T follicular helper cell (primary cell): ENCODE results near the gene MAIP1.
"Not testable (repeated sequence)": the region's sequence is repeated elsewhere in the genome, so short reads cannot be mapped to it uniquely, and the experiment has no call there.

Source experiments
- DNase-seq: peaks from one replicate; pipeline ENCODE4 v3.0.0-alpha.2; 2020; ENCODE audit warnings: low read depth
- total RNA-seq, 2 experiments: gene quantifications; one replicate each; lab custom pipeline; 2026; lab: John Stamatoyannopoulos, UW

Gene MAIP1, protein sequence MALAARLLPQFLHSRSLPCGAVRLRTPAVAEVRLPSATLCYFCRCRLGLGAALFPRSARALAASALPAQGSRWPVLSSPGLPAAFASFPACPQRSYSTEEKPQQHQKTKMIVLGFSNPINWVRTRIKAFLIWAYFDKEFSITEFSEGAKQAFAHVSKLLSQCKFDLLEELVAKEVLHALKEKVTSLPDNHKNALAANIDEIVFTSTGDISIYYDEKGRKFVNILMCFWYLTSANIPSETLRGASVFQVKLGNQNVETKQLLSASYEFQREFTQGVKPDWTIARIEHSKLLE
- 11.1 to 28.9 reads per million in 2 experiments for total RNA-seq

GRCh38 chr2:199955339-199956061, at the start of gene MAIP1, which contains the start of gene TYW5:
Gene MAIP1, plus strand, starts transcription at chr2:199955582. Its CDS starts 217 bp downstream, at chr2:199955799.
Gene TYW5, minus strand, starts transcription at chr2:199955491. Its CDS starts 21 bp downstream, at chr2:199955470.
- peak; percentile 62 for DNase-seq

- DNase-seq: no peak
Measured at GRCh38 chr2:199907008-199907714, 48.2 kb upstream of the MAIP1 start.

DNA sequence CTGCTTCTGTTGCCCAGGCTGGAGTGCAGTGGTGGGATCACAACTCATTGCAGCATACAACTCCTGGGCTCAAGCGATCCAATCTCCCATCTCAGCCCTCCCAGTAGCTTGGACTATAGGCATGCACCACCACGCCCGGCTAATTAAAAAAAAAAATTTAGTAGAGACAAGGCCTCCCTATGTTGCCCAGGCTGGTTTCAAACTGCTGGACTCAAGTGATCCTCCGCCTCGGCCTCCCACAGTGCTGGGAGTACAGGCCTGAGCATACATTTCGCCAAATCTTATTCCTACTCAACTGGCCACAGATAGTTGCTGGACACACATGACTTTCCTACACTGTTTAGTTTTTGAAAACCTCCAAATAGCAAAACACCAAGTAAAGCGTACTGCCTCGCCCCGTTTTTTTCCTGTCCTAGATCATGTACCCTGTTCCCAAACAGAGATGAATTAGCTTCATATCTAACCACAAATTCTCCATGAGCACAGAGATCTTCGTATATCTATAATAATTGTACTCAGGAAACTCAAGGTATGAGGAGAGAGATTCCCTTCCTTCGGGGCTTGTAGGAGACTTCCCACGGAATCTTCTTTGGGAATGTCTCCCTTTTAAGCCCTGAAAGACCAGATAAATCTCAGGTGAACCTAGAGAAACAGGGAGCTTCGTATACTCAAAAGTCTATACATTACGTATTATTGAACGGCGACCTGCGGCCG, 44.9 kb upstream of the MAIP1 start:
- no peak for DNase-seq

GRCh38 chr2:199911052-199911876, 44.1 kb upstream of the MAIP1 start, which contains the start of gene C2orf69:
Gene C2orf69, plus strand, starts transcription at chr2:199911293. Its CDS starts 146 bp downstream, at chr2:199911439.
- peak; percentile 83 for DNase-seq

DNA sequence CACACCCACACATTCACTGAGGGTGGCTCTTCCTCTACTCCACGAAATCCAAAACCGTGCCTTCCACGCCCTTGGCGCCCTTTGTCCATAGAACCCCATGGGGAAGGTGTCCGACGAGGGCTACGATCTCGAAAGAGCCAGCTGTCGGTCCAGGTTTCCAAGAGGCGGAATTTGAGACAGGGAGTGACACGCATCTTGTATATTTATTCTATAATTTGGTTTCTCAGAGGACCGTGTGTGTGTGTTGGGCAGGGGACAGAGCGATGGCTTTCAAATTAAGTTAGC, 43.6 kb upstream of the MAIP1 start:
- DNase-seq: no peak

DNA sequence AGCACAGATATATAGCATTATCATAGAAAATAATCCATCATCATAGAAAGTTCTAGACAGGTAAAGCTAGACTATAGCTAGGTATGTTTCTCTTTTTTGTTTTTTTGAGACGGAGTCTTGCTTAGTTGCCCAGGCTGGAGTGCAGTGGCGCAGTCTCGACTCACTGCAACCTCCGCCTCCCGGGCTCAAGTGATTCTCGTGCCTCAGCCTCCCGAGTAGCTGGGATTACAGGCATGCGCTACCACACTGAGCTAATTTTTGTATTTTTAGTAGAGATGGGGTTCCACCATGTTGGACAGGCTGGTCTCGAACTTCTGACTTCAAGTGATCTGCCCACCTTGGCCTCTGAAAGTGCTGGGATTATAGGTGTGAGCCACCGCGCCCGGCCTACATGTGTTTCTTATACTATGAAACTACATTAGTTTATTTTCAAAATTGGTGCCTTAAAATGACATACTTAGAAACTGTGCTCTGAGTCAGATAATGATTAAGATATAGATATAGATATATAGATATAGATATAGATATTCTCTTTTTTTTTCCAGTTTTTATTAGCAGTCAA, 42.7 kb upstream of the MAIP1 start:
- DNase-seq: not testable (repeated sequence)

GRCh38 chr2:199914372-199914958, 40.9 kb upstream of the MAIP1 start:
- DNase-seq: no peak

- DNase-seq: no peak
Measured at GRCh38 chr2:199916980-199917379, 38.4 kb upstream of the MAIP1 start.

- no peak for DNase-seq
Measured at GRCh38 chr2:199922856-199923255, 32.5 kb upstream of the MAIP1 start.

GRCh38 chr2:199923924-199924323, 31.5 kb upstream of the MAIP1 start:
- DNase-seq: no peak

DNA sequence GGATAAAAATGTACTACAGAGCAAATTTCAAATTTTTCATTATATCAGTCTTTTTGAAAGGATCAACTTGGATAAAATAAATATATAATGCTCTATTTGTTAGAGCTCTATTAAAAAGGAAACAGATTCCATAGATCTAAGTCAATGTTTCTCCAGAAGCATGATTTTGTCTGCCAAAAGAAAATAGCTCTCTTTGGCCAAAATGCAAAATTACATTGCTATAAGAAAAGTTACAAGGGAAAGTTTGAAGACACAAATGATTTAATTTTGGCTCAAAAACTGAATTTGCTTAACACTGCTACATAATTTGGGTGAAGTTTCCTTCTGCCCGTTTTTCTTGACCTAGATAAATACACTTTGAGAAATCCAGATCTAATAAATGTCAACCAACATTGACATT, 28.6 kb upstream of the MAIP1 start:
- no peak for DNase-seq

- DNase-seq: no peak
Measured at GRCh38 chr2:199928226-199928625, 27.2 kb upstream of the MAIP1 start.

GRCh38 chr2:199928626-199929025, 26.8 kb upstream of the MAIP1 start:
- no peak for DNase-seq

DNA sequence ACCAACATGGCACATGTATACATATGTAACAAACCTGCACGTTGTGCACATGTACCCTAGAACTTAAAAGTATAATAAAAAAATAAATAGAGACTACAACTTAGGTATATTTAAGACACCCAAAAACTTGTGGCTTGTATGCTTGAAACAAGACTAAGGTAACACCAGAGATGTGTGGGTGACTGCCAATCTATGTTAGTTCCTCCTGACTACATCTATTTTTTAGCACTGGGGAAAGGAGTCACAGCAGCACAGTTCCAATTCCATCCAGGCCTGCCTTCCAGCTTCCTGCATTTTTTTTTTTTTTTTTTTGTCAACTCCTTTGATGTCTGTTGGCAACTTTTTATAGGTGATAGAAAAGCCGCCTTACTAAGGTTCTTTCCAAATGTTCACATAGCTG, 26.1 kb upstream of the MAIP1 start:
- no peak for DNase-seq

- DNase-seq: no peak
Measured at GRCh38 chr2:199932312-199932855, 23.0 kb upstream of the MAIP1 start.

DNA sequence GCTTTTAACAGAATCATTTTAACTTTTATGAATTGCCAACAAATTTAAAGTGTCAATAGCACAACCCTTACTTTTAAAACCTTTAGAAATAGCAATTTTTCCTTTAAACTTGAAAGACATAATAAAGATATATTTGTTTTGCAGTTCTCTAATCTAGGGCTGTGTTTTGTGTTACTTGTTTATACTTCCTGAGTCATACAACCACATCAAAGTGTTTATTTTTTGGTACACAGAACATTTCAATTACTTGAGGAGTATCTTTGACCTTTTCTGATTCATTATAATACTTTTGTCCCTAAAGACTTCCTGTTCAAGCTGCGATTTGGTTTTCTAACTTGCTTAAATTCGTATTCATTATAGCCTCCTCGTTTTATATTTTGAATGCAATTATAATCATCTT, 21.9 kb upstream of the MAIP1 start:
- no peak for DNase-seq

DNA sequence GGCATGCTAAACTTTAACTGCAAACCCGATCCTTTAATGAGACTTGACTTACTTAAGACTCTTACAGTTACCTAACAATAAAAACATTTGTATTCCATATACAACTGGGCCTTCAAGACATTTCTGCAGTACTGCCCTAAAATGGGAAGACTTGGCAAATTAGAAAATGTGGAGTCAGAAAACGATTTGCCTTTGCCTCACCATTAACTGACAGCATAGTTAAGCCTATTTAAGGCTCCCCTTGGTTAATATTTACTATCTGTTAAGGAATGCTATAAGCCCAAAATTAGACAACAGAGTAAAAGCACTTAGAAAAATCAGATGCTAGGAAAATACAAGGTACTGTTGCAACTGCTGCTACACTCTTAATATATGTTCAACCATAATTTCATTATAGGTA, 18.8 kb upstream of the MAIP1 start:
- no peak for DNase-seq

DNA sequence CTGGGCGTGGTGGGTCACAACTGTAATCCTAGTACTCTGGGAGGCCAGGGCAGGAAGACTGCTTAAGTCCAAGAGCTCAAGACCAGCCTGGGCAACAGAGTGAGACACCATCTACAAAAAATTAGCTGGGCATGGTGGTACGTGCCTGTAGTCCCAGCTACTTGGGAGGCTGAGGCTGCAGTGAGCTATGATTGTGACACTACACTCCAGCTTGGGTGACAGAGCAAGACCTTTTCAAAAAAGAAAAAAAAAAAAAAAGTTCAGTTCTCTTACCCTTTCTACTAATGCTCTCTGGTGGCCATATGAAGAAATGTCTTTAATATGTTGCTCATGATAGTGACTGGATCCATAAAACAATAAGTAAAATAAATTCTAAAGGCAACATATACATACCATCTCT, 15.0 kb upstream of the MAIP1 start:
- no peak for DNase-seq

GRCh38 chr2:199943373-199943772, 12.0 kb upstream of the MAIP1 start:
- DNase-seq: no peak

- DNase-seq: no peak
Measured at GRCh38 chr2:199946196-199946595, 9.2 kb upstream of the MAIP1 start.
